Measurements from ENCODE around the gene SLC30A1. TPM values are rescaled to one million over a fixed set of nuclear protein-coding genes. Genes with fewer than 3 reads are reported as not detected.
"Not testable (repeated sequence)": the region's sequence is repeated elsewhere in the genome, so short reads cannot be mapped to it uniquely, and the experiment has no call there.

SLC30A1 gene
- total RNA-seq (2014; rRNA removed; shearing (Covaris generic)), result 8.2 and 16.1 TPM in 2 replicates

GRCh38 chr1:211578640-211579439 is at the start of gene SLC30A1:
TSS of gene SLC30A1 (minus strand) at chr1:211579161. CDS start at chr1:211578612, 549 bp downstream.
- DNase-seq (ENCODE audit: low read depth), result peak; percentile 97

GRCh38 chr1:211628417-211628816 is 49.5 kb upstream of the SLC30A1 start:
- no peak for DNase-seq (ENCODE audit: low read depth)

GRCh38 chr1:211627259-211627658 is 48.3 kb upstream of the SLC30A1 start:
- no peak for DNase-seq (ENCODE audit: low read depth)

GRCh38 chr1:211625866-211626265 is 46.9 kb upstream of the SLC30A1 start:
- not testable (repeated sequence) for DNase-seq (ENCODE audit: low read depth)

DNA sequence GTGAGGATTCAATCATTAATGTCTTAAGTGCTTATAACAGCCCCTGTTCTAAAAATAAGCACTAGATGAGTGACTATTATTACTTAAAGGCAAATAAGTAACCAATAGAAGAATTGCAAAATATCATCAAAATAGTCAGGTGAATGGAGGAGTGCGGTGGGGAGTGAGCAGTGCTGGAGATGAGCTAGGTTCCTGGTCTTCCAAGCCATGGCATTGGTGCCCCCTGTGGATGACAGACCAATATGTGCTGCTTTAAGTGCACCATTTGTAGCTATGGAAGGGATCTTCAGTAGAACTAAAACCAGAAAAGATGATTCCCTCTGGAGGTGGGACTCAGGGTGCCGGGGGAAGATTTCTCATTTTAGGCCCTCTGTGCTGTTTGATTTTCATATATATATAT is 46.1 kb upstream of the SLC30A1 start:
- peak; percentile 64 for DNase-seq (ENCODE audit: low read depth)

DNA sequence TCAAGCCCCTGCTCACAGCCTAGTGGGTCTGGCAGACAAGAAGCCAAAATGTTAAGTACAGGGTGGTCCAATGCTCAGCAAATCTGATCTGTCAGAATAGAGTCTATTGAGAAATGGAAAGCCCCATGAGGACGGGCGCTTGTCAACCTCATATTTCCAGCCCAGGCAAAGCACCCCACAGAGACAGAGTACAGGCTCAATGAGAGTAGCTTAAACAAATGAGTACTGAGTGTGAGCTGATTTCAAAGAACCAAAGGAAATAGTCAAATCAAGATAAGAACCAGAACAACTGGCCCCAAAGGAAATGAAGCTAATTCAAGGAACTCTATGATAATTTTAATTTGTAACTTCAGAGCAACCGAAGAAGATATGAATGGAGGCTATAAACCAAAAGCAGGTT is 44.6 kb upstream of the SLC30A1 start:
- no peak for DNase-seq (ENCODE audit: low read depth)

GRCh38 chr1:211621447-211622198 is 42.7 kb upstream of the SLC30A1 start:
- DNase-seq (ENCODE audit: low read depth), result peak; percentile 36

- no peak for DNase-seq (ENCODE audit: low read depth)
Measured at GRCh38 chr1:211620097-211620496, 41.1 kb upstream of the SLC30A1 start.

DNA sequence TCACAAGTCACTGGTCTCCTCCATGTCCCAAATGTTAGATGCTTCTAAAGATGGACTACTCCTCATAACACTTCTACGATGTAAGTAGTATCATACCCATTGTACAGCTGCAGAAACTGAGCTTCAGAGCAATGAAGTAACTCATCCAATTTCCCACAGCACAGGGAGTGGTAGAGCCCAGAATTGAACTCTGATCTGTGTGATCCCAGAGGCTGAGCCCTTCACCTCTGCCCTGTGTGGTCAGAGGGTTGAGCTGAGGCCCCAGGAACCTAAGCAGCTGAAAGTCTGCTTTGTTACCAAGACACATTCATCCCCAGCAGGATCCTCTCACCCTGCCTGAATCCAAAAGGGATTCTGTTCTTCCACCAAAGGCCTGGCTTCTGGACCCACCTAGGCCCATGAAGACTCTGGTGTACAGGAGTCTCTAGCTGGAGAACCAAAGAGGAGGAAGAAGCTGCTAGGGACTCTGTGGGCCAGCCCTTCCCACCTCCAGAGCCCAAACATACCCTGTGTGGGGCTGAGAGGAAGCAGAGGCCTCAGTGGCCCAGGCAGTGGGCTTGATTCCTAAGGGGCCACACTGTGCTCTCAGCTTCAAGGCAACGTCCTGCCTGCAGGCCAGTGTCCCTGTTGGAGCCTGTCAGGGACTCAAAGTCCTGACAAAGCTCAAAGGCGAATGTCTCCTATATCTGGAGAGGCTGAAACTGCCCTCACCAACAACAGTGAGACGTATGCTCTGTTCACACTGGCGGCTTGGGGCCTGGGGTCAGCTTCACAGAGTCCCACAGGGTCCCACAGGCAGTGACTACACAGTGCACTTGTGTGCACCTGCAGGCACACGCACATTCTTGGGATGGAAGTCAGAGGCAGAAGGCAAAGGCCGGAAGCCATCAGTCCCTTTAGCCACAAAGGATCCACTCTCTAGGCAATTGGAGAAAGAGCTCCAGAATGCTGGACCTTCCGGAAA is 40.4 kb upstream of the SLC30A1 start:
- DNase-seq (ENCODE audit: low read depth), result no peak

GRCh38 chr1:211616965-211617297 is 38.0 kb upstream of the SLC30A1 start:
- DNase-seq (ENCODE audit: low read depth), result no peak

- DNase-seq (ENCODE audit: low read depth), result no peak
Measured at GRCh38 chr1:211616231-211616964, 37.4 kb upstream of the SLC30A1 start.

DNA sequence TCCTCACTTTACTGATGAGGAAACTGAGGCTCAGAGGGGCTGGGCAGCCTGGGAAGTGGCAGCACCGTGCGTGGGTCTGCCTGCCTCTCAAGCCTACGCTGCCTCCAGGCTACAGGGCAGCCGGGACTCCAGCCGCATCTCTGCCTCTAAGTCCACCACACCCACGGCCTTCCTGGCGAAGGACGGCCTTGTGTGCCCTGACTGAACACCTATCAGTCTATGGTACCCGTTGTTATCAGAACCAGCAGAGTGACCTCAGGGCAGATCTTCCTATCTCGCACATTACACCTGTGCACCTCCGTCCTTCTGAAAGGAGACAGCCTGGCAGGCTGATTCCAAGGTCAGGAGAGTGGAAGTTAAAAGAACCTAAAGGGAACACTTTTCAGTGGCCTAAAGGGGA is 35.7 kb upstream of the SLC30A1 start:
- no peak for DNase-seq (ENCODE audit: low read depth)

- no peak for DNase-seq (ENCODE audit: low read depth)
Measured at GRCh38 chr1:211613951-211614350, 35.0 kb upstream of the SLC30A1 start.

GRCh38 chr1:211613108-211613947 is 34.4 kb upstream of the SLC30A1 start:
- peak; percentile 94 for DNase-seq (ENCODE audit: low read depth)

- DNase-seq (ENCODE audit: low read depth), result no peak
Measured at GRCh38 chr1:211612786-211613107, 33.8 kb upstream of the SLC30A1 start.

GRCh38 chr1:211611818-211612217 is 32.9 kb upstream of the SLC30A1 start:
- no peak for DNase-seq (ENCODE audit: low read depth)

DNA sequence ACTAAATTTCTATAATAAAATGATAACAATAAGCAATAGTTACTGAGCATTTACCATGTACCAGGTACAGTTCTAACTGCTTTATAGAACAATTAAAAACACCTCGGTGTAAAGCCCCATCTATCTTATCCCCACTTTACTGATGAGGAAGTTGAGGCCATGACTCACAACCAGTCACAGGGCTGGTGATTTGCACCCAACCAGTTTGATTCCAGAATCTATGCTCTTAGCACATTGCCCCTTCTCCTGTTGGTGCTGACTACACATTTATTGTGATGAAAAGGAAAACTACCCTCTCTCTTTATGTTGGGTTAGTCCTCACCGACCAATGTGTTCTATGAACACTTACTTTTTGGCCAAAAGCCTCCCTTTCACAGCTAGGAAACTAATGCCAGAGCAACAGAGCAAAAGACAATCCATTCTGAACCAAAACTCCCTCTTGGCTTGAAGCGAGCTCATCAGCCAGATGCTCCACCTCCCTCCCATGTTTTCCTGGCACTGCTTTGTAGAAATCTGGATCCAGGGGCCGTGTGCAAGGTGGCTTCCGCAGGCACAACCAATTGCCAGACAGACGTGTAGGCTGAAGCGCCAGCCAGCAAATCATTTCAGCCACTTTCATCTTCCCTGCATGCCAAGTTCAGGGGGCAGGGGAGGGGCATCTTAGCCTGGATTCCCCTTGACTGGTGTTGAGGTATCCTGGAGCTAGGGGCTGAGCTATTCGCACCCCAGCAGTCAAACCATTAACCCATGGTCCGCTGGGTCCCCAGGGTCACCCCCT is 32.0 kb upstream of the SLC30A1 start:
- DNase-seq (ENCODE audit: low read depth), result peak; percentile 28

DNA sequence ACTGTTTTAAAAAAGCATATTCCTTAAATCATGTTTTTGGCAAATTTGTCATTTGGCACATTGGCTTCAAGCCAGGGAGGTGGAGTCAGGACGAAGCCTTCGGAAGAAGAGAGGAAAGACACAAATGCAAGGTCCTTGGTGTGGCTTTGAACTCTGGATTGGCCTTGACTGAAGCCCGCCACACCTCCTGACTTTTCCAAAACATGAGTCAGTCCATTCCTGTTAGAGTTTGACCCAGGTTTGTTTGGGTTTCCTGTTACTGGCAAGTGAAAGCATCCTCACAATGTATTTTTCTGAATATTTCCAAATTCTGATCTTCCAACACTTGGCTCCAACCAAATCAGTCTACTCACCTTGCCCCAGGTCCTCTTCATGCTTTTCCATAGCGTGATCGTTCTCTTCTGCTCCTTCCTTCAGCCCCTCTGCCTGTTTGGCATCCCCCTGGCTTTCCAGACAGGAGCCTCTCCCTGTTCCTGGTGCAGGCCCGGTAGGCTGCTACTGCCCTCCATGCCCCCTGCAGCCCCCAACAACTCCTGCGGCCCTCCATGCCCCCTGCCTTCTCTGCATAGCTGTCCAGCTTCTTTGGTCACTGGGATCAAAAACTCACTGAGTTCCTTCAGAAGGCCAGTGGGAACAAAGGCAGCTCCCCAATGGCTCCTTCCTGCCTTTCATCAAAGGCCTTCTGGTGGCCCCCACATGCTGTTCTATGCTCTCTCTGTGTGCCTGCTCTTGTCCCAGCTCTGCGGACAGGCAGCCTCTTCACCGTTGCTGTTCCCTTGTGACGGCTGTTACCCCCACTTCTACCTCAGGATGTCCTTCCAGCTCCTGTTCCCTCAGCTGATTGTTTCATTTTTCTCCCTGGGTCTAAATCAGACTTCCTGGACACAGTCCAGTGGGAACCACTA is 30.4 kb upstream of the SLC30A1 start:
- DNase-seq (ENCODE audit: low read depth), result peak; percentile 71
